Caco-2 (cell line): ENCODE measurements around the gene ALOX12B. TPM values are rescaled to one million over a fixed set of nuclear protein-coding genes. Genes with fewer than 3 reads are reported as not detected.
A peak's percentile ranks its signal among the peaks of the same experiment; 100 is the strongest.

Experiments
- Bru-seq: library from RNA; stranded (reverse); fragments of 400-500 nt; gene quantifications from one replicate; lab custom pipeline; 2021; lab: Mats Ljungman, UMichigan
- BruChase-seq, 2 experiments: library from RNA; stranded (reverse); fragments of 400-500 nt; gene quantifications; one replicate each; lab custom pipeline; 2021; lab: Mats Ljungman, UMichigan
- BruUV-seq: library from RNA; stranded (reverse); fragments of 400-500 nt; replicated peaks from 2 replicates; lab custom pipeline; 2021; lab: Mats Ljungman, UMichigan
- CTCF ChIA-PET: fragments of 300-600 bp; sonication (Branson Sonifier 250); formaldehyde crosslinking; loops from one replicate; lab custom pipeline; 2022; ENCODE audit warnings: antibody characterized with exemption; lab: Charles Lee
- POLR2A ChIA-PET: fragments of 300-600 bp; sonication (Branson Sonifier 250); formaldehyde crosslinking; loops from one replicate; lab custom pipeline; 2022; ENCODE audit warnings: antibody characterized with exemption; lab: Charles Lee
- DNase-seq, 2 experiments: peaks; one replicate each; pipeline versions ENCODE4 v3.0.0 to v3.0.0-alpha.2; 2020 to 2022
- H3K27me3 ChIP-seq: replicated peaks from 2 replicates; pipeline ENCODE4 v1.6.0; 2011; ENCODE audit warnings: low read length; ENCODE audit not compliant: control insufficient read depth, insufficient read depth
- H3K36me3 ChIP-seq: 2 replicates; pipeline ENCODE4 v1.5.1; 2011; ENCODE audit warnings: low read length; ENCODE audit not compliant: control insufficient read depth, insufficient read depth
- H3K4me1 ChIP-seq: fragments of 250-450 bp; sonication (Bioruptor Pico); 2 replicates; pipeline ENCODE4 v1.5.1; 2020; ENCODE audit warnings: mild to moderate bottlenecking
- H3K4me3 ChIP-seq: 2 replicates; pipeline ENCODE4 v1.5.1; 2011; ENCODE audit warnings: low read depth, mild to moderate bottlenecking, control low read depth, low read length
- H3K9me3 ChIP-seq: fragments of 250-450 bp; sonication (Bioruptor Pico); 2 replicates; pipeline ENCODE4 v1.5.1; 2020; ENCODE audit warnings: mild to moderate bottlenecking, moderate library complexity
- H3K27ac Mint-ChIP-seq: one replicate; pipeline ENCODE4 v1.8.0; 2022; ENCODE audit warnings: mixed read lengths; ENCODE audit not compliant: unreplicated experiment
- H3K27me3 Mint-ChIP-seq: one replicate; pipeline ENCODE4 v1.8.0; 2022; ENCODE audit warnings: mixed read lengths; ENCODE audit not compliant: insufficient read depth, unreplicated experiment
- H3K36me3 Mint-ChIP-seq: one replicate; pipeline ENCODE4 v1.8.0; 2022; ENCODE audit warnings: mild to moderate bottlenecking, mixed read lengths; ENCODE audit not compliant: insufficient read depth, unreplicated experiment
- H3K4me1 Mint-ChIP-seq: one replicate; pipeline ENCODE4 v1.8.0; 2022; ENCODE audit warnings: low read depth, mixed read lengths; ENCODE audit not compliant: unreplicated experiment
- H3K4me3 Mint-ChIP-seq: one replicate; pipeline ENCODE4 v1.8.0; 2022; ENCODE audit warnings: mild to moderate bottlenecking, moderate library complexity, mixed read lengths; ENCODE audit not compliant: unreplicated experiment
- H3K9me3 Mint-ChIP-seq: one replicate; pipeline ENCODE4 v1.8.0; 2022; ENCODE audit warnings: mixed read lengths; ENCODE audit not compliant: unreplicated experiment
- intact Hi-C: fragments of 100-400 bp; cut with micrococcal nuclease; formaldehyde crosslinking; loops from one replicate; pipeline ENCODE4 v1.10.0; 2022; ENCODE audit not compliant: unreplicated experiment
- long read RNA-seq: library from polyadenylated mRNA; stranded (forward); transcript quantifications from one replicate; pipeline ENCODE4 v2.0.0, GENCODE V29; 2022
- total RNA-seq: library from RNA; stranded (reverse); gene quantifications from 2 replicates; pipeline ENCODE4 v1.2.3, GENCODE V29; 2022
- TF ChIP-seq, protein P1 (sequence below), 2 experiments: fragments of 200-600 bp in 1 of 2; IDR thresholded peaks; 1 replicate in 1 of 2; 2 replicates in 1 of 2; pipeline versions ENCODE4 v1.5.1 to v1.8.0; 2011 to 2022; ENCODE audit warnings: antibody characterized with exemption in 1 of 2, control low read depth in 1 of 2, inconsistent platforms in 1 of 2, low read depth in 1 of 2, low read length in 1 of 2, mild to moderate bottlenecking in 1 of 2, moderate library complexity in 1 of 2; ENCODE audit not compliant: insufficient read depth in 1 of 2, severe bottlenecking in 1 of 2, unreplicated experiment in 1 of 2

The ALOX12B gene
- total RNA-seq: 0.34 and 0.39 TPM in 2 replicates
- percentile 16 among the genes with signal in this experiment for Bru-seq, nascent RNA
- percentile 12 among the genes with signal in this experiment for BruChase-seq, experiment 1, labeled RNA remaining after a 2-hour chase
- not detected for BruChase-seq, experiment 2, labeled RNA remaining after a 6-hour chase
- long read RNA-seq, partial matches to known transcripts: 1 of 1 reads
- long read RNA-seq, other reads (novel, unspliced or antisense): 0 of 1 reads

DNA sequence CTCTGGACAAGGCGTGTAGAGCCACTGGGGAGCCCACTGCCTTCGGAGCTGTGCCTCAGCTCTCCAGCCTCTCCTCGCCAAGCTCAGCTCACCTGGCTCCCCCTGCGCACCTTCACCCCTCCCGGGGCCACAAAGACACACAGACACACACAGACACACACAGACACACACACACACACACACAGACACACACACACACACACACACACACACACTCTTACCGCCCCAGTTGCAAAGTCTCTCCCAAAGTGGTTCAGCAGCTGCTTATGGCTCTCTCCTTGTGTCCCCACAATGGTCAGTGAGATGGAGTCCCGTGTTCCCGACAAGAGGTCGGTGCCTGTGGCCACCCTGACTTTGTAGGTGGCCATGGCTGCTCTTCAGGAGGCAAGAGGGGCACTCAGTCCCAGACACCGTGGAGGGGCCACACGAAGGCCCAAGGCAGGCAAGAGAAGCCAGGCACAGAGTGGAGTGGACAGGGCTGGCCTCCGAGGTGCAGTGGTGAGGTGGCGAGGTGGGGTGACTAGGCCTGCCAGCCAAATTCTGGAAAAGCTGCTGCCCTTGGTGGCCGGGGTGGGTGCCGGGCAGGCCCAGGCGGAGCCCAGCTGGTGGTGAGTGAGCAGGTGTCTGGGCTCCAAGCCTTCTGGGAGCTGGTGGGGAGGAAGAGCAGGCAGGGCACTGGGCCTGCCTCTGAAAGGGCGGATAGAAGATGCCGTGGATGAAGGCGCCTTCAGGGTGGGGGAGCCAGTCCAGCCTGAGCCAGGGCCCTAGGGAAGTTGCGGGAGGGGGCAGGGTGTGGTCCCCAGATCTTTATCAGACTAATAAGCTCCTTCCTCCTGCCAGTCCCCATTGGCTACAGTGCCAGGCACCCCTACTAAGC, at the start of gene ALOX12B:
Gene ALOX12B, minus strand, starts transcription at position 642 of the 877 bp plus-strand sequence. Its CDS starts 274 bp downstream, at position 368.
- no TSS peak for BruUV-seq

DNA sequence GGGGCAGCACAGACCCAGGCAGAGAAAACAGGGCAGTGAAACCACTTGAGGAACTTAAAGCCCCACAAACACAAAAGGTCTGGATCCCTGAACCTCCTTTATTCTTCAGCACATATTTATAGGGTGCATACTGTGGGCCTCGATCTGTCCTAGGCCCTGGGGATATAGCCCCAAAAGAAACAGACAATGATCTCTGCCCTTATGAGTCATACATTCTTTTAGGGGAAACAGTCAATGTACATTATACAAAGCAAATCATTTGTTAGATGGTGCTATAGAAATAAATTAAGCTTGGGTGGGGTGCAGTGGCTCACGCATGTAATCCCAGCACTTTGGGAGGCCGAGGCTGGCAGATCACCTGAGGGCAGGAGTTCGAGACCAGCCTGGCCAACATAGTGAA, 46.4 kb upstream of the ALOX12B start:
- no peaks in the 10 kb centered on the region for H3K36me3 ChIP-seq
- Mint-ChIP-seq H3K27me3 (peaks cover 3% of the 10 kb centered on the region), H3K4me3 (no peak overlapping the region), H3K27ac (no peak overlapping the region), H3K4me1 (no peaks in the 10 kb centered on the region), H3K36me3 (peaks cover 5% of the 10 kb centered on the region), H3K9me3 (no peaks in the 10 kb centered on the region)
- DNase-seq: no peak
- H3K4me3 ChIP-seq: no peak overlapping the region
- no TSS peak for BruUV-seq
- intact Hi-C loops: no loop called here
- H3K27me3 ChIP-seq: no peaks in the 10 kb centered on the region
- POLR2A ChIA-PET: no interaction called here
- TF ChIP-seq, protein P1, sequence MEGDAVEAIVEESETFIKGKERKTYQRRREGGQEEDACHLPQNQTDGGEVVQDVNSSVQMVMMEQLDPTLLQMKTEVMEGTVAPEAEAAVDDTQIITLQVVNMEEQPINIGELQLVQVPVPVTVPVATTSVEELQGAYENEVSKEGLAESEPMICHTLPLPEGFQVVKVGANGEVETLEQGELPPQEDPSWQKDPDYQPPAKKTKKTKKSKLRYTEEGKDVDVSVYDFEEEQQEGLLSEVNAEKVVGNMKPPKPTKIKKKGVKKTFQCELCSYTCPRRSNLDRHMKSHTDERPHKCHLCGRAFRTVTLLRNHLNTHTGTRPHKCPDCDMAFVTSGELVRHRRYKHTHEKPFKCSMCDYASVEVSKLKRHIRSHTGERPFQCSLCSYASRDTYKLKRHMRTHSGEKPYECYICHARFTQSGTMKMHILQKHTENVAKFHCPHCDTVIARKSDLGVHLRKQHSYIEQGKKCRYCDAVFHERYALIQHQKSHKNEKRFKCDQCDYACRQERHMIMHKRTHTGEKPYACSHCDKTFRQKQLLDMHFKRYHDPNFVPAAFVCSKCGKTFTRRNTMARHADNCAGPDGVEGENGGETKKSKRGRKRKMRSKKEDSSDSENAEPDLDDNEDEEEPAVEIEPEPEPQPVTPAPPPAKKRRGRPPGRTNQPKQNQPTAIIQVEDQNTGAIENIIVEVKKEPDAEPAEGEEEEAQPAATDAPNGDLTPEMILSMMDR (IDR thresholded peaks at IDR 0.05; ENCODE audit: insufficient read depth in 1 of 2, low read depth in 1 of 2, low read length in 1 of 2, severe bottlenecking in 1 of 2, unreplicated experiment in 1 of 2): no peak
- no peaks in the 10 kb centered on the region for H3K4me1 ChIP-seq
- CTCF ChIA-PET: interaction anchor here (0.9 kb wide), 1 partner anchor 23 kb away, joined by 3 read pairs; no protein-coding TSS in a partner anchor
- no peaks in the 10 kb centered on the region for H3K9me3 ChIP-seq

More for the DNA sequence above, at the start of gene ALOX12B:
- CTCF ChIA-PET: interaction anchor here (1.2 kb wide), 1 partner anchor 14 kb away, joined by 3 read pairs; no protein-coding TSS in a partner anchor
- POLR2A ChIA-PET: no interaction called here
- Histone ChIP-seq H3K4me1 (no peaks in the 10 kb centered on the region), H3K36me3 (no peaks in the 10 kb centered on the region), H3K9me3 (no peaks in the 10 kb centered on the region), H3K4me3 (no peak within 1 kb of the TSS), H3K27me3 (no peaks in the 10 kb centered on the region)
- H3K27ac Mint-ChIP-seq: no peak within 1 kb of the TSS
- H3K4me3 Mint-ChIP-seq: no peak within 1 kb of the TSS
- no peaks in the 10 kb centered on the region for H3K9me3 Mint-ChIP-seq
- TF ChIP-seq, protein P1 (IDR thresholded peaks at IDR 0.05; ENCODE audit: insufficient read depth in 1 of 2, low read depth in 1 of 2, low read length in 1 of 2, severe bottlenecking in 1 of 2, unreplicated experiment in 1 of 2): no peak
- peaks cover 12% of the 10 kb centered on the region for H3K27me3 Mint-ChIP-seq
- no peak for DNase-seq
- intact Hi-C loops: no loop called here
- no peaks in the 10 kb centered on the region for H3K4me1 Mint-ChIP-seq
- H3K36me3 Mint-ChIP-seq: no peaks in the 10 kb centered on the region

DNA sequence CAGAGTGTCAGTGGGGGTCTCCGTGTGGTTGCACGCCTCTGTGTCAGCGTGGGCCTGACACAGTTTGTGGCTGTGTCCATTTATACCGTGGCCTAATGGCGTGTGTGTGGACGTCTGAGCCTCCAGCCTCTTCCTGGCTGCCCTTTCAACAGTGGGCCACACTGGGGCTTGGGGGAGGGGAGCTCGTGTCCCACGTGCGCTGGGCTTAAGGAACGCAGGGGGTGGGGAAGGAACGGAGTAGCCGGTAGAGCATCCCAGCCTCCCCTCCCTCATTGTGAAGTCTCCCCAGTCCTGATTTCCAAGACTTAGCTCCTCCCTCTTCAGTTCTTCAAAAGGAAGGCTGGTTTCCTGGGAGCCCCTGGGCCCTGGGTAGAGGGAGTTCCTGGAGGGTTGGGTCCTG, 45.9 kb upstream of the ALOX12B start:
- BruUV-seq: no TSS peak
- Histone ChIP-seq H3K27me3 (no peaks in the 10 kb centered on the region), H3K4me3 (no peak overlapping the region), H3K9me3 (no peaks in the 10 kb centered on the region), H3K36me3 (no peaks in the 10 kb centered on the region), H3K4me1 (no peaks in the 10 kb centered on the region)
- intact Hi-C loops: no loop called here
- Mint-ChIP-seq H3K36me3 (peaks cover 5% of the 10 kb centered on the region), H3K4me3 (no peak overlapping the region), H3K27me3 (peaks cover 3% of the 10 kb centered on the region), H3K4me1 (no peaks in the 10 kb centered on the region), H3K9me3 (no peaks in the 10 kb centered on the region), H3K27ac (no peak overlapping the region)
- no peak for DNase-seq
- TF ChIP-seq, protein P1 (IDR thresholded peaks at IDR 0.05; ENCODE audit: insufficient read depth in 1 of 2, low read depth in 1 of 2, low read length in 1 of 2, severe bottlenecking in 1 of 2, unreplicated experiment in 1 of 2): no peak
- POLR2A ChIA-PET: no interaction called here
- CTCF ChIA-PET: interaction anchor here (0.9 kb wide), 1 partner anchor 23 kb away, joined by 3 read pairs; no protein-coding TSS in a partner anchor
